Fibroblast of skin of scalp (primary cell): ENCODE data around the gene ELP4.

ENCODE experiments used
- DNase-seq: peaks from one replicate; pipeline ENCODE4 v3.0.0-alpha.2; 2013

ELP4 gene

GRCh38 chr11:31812383-31813381, 303.1 kb downstream of the ELP4 start:
- DNase-seq: no peak

- no peak for DNase-seq
These were observed 304.0 kb downstream of the ELP4 start for GRCh38 chr11:31813391-31814175.

GRCh38 chr11:31814176-31814868, 304.8 kb downstream of the ELP4 start:
- no peak for DNase-seq

GRCh38 chr11:31815711-31816467, 306.3 kb downstream of the ELP4 start:
- DNase-seq: no peak

- DNase-seq: no peak
These were observed 307.0 kb downstream of the ELP4 start for GRCh38 chr11:31816468-31817053.

- no peak for DNase-seq
These were observed 307.6 kb downstream of the ELP4 start for GRCh38 chr11:31817054-31817620.

- DNase-seq: no peak
These were observed 308.3 kb downstream of the ELP4 start for GRCh38 chr11:31817621-31818424.

- DNase-seq: no peak
These were observed 308.8 kb downstream of the ELP4 start for GRCh38 chr11:31818425-31818755.

GRCh38 chr11:31818874-31819331, 309.3 kb downstream of the ELP4 start:
- DNase-seq: no peak

GRCh38 chr11:31819621-31820437, 310.3 kb downstream of the ELP4 start:
- no peak for DNase-seq

GRCh38 chr11:31820438-31820818, 310.9 kb downstream of the ELP4 start:
- no peak for DNase-seq

GRCh38 chr11:31821235-31821764, 311.7 kb downstream of the ELP4 start:
- DNase-seq: no peak

- no peak for DNase-seq
These were observed 312.2 kb downstream of the ELP4 start for GRCh38 chr11:31821766-31822165.

- no peak for DNase-seq
These were observed 312.8 kb downstream of the ELP4 start for GRCh38 chr11:31822175-31822926.

GRCh38 chr11:31822927-31823643, 313.5 kb downstream of the ELP4 start:
- no peak for DNase-seq

- DNase-seq: no peak
These were observed 314.2 kb downstream of the ELP4 start for GRCh38 chr11:31823644-31824331.

GRCh38 chr11:31824332-31824878, 314.8 kb downstream of the ELP4 start:
- DNase-seq: no peak
